Liver (tissue), 2 donors: ENCODE data around the gene ANKMY1.

Experiments
- EGR1 ChIP-seq, 2 donors: IDR thresholded peaks; 2 replicates each; pipeline ENCODE4 v1.6.1; 2016 to 2018; ENCODE audit warnings: antibody characterized with exemption in 2 of 2, low read depth in 2 of 2
- RAD21 ChIP-seq, 2 donors: IDR thresholded peaks; 2 replicates each; pipeline ENCODE4 v1.6.1; 2016; ENCODE audit warnings: antibody characterized with exemption in 2 of 2, mild to moderate bottlenecking in 2 of 2
- donor health status: healthy.

- no peak for TF ChIP-seq RAD21 (IDR thresholded peaks at IDR 0.05)
- TF ChIP-seq EGR1 (IDR thresholded peaks at IDR 0.05; ENCODE audit: low read depth in 2 of 2) = no peak
Measured at GRCh38 chr2:240507060-240507777, 50.6 kb downstream of the ANKMY1 start.
